Measurements from ENCODE around the gene APEH.

The APEH gene

GRCh38 chr3:49723296-49723627, 49.1 kb downstream of the APEH start:
- in situ Hi-C loops (cut with HindIII; ENCODE audit: low sequenced_read_pairs) = no loop called here

GRCh38 chr3:49723628-49724551, 49.7 kb downstream of the APEH start, which contains the start of gene GMPPB:
Gene GMPPB (minus strand): TSS chr3:49723951. CDS start chr3:49723726, 225 bp downstream.
- in situ Hi-C loops (cut with HindIII; ENCODE audit: low sequenced_read_pairs) = no loop called here

- in situ Hi-C loops (cut with HindIII; ENCODE audit: low sequenced_read_pairs) = no loop called here
These were observed 50.4 kb downstream of the APEH start for GRCh38 chr3:49724586-49724985.

- in situ Hi-C loops (cut with HindIII; ENCODE audit: low sequenced_read_pairs) = no loop called here
These were observed 51.9 kb downstream of the APEH start for GRCh38 chr3:49725906-49726681.

- in situ Hi-C loops (cut with HindIII; ENCODE audit: low sequenced_read_pairs) = no loop called here
These were observed 53.2 kb downstream of the APEH start for GRCh38 chr3:49727154-49727923.

GRCh38 chr3:49727924-49728361, 53.8 kb downstream of the APEH start:
- in situ Hi-C loops (cut with HindIII; ENCODE audit: low sequenced_read_pairs) = no loop called here

GRCh38 chr3:49729966-49730609, 55.9 kb downstream of the APEH start:
- in situ Hi-C loops (cut with HindIII; ENCODE audit: low sequenced_read_pairs) = no loop called here

- in situ Hi-C loops (cut with HindIII; ENCODE audit: low sequenced_read_pairs) = no loop called here
These were observed 58.4 kb downstream of the APEH start for GRCh38 chr3:49732597-49732996.

GRCh38 chr3:49733551-49733950, 59.4 kb downstream of the APEH start:
- in situ Hi-C loops (cut with HindIII; ENCODE audit: low sequenced_read_pairs) = no loop called here

Measured in endothelial cell of hepatic sinusoid (primary cell).